ENCODE data around the gene PIGR.

GRCh38 chr1:206933333-206933945 is 12.8 kb downstream of the PIGR start:
- TF ChIP-seq, protein P1, sequence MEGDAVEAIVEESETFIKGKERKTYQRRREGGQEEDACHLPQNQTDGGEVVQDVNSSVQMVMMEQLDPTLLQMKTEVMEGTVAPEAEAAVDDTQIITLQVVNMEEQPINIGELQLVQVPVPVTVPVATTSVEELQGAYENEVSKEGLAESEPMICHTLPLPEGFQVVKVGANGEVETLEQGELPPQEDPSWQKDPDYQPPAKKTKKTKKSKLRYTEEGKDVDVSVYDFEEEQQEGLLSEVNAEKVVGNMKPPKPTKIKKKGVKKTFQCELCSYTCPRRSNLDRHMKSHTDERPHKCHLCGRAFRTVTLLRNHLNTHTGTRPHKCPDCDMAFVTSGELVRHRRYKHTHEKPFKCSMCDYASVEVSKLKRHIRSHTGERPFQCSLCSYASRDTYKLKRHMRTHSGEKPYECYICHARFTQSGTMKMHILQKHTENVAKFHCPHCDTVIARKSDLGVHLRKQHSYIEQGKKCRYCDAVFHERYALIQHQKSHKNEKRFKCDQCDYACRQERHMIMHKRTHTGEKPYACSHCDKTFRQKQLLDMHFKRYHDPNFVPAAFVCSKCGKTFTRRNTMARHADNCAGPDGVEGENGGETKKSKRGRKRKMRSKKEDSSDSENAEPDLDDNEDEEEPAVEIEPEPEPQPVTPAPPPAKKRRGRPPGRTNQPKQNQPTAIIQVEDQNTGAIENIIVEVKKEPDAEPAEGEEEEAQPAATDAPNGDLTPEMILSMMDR (IDR thresholded peaks at IDR 0.05; ENCODE audit: borderline replicate concordance, extremely low read depth, low read length, poor library complexity, severe bottlenecking): peak; percentile 77
- no peak for TF ChIP-seq EZH2 (IDR thresholded peaks at IDR 0.05; ENCODE audit: borderline replicate concordance, low read depth, low read length, severe bottlenecking)

All from DND-41 (cell line).